T-helper 1 cell treated with Interleukin-12 subunit alpha and Interleukin-12 subunit beta and Interleukin-4 antibody, amounts not matched to agents 30 μg/mL and 1 μg/mL, for 36 hours (primary cell): ENCODE measurements around the gene JARID2.
"Not testable (repeated sequence)": the region's sequence is repeated elsewhere in the genome, so short reads cannot be mapped to it uniquely, and the experiment has no call there.

Experiments
- H3K27ac Mint-ChIP-seq: one replicate; pipeline ENCODE4 v1.8.0; 2021; ENCODE audit warnings: mild to moderate bottlenecking, mixed read lengths
- H3K27me3 Mint-ChIP-seq: one replicate; pipeline ENCODE4 v1.8.0; 2021; ENCODE audit warnings: low read depth, mixed read lengths
- H3K36me3 Mint-ChIP-seq: one replicate; pipeline ENCODE4 v1.8.0; 2021; ENCODE audit warnings: low read depth, mixed read lengths
- H3K4me1 Mint-ChIP-seq: one replicate; pipeline ENCODE4 v1.8.0; 2021; ENCODE audit warnings: low read depth, mixed read lengths
- H3K4me3 Mint-ChIP-seq: one replicate; pipeline ENCODE4 v1.8.0; 2021; ENCODE audit warnings: mild to moderate bottlenecking, moderate library complexity, mixed read lengths
- H3K9me3 Mint-ChIP-seq: one replicate; pipeline ENCODE4 v1.8.0; 2021; ENCODE audit warnings: mixed read lengths

JARID2 gene

DNA sequence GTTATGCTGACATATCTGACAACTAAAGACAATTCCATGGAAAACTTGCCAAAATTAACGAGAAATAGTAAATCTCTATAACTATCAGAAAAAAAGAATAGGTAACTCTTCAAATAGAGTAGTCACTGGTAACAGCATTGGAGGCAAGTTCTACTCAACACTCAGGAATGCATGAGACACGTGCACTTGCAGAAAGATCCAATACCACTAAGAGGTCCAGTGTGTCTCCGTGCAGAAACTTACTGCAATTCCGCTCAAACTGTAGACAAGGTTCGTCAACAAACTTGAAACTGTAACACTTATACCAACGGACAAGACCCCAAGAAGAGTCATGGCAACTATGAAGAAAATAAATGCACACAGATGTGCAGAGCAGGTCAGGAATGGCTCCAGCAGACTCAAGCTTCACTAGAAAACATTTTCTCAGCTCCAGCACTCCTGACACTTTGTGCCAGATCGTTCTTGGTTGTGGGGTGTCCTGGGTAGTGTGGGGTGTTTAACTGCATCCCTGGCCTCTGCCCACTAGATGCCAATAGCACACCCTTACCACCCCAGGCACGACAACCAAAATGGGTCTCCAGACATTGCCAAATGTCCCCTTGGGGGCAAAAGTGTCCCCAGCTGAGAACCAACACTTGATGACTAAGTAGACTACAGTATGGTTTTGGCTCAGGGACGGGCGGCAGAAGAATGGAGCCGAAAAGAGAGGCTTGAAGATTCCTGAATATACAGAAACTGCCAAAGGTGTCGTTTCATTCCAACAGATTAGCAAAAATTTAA is 282.2 kb downstream of the JARID2 start:
- Mint-ChIP-seq H3K4me1 (peaks cover 4% of the 10 kb centered on the region), H3K4me3 (no peak overlapping the region), H3K9me3 (no peaks in the 10 kb centered on the region), H3K27ac (no peak overlapping the region), H3K36me3 (peaks cover 33% of the 10 kb centered on the region), H3K27me3 (no peaks in the 10 kb centered on the region)

DNA sequence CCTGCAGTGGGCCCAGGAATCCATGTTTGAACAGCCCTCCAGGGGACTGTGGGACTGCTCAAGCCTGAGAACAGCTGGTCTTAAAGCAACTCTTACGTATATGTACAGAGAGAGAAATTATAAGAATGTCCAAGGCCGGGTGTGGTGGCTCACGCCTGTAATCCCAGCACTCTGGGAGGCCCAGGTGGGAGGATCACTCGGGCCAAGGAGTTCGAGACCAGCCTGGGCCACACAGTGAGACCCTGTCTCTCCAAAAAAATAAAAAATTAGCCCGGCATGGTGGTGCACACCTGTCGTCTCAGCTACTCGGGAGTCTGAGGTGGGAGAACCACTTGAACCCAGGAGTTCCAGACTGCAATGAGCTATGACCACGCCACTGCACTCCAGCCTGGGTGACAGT is 283.0 kb downstream of the JARID2 start:
- Mint-ChIP-seq H3K36me3 (peaks cover 28% of the 10 kb centered on the region), H3K4me3 (no peak overlapping the region), H3K4me1 (peaks cover 4% of the 10 kb centered on the region)

GRCh38 chr6:15530411-15530810 is 284.5 kb downstream of the JARID2 start:
- Mint-ChIP-seq H3K27ac (no peak overlapping the region), H3K36me3 (peaks cover 22% of the 10 kb centered on the region), H3K4me1 (peaks cover 4% of the 10 kb centered on the region), H3K9me3 (no peaks in the 10 kb centered on the region), H3K27me3 (no peaks in the 10 kb centered on the region), H3K4me3 (no peak overlapping the region)

More for the DNA sequence above, 283.0 kb downstream of the JARID2 start:
- Mint-ChIP-seq H3K9me3 (no peaks in the 10 kb centered on the region), H3K27me3 (no peaks in the 10 kb centered on the region), H3K27ac (no peak overlapping the region)

DNA sequence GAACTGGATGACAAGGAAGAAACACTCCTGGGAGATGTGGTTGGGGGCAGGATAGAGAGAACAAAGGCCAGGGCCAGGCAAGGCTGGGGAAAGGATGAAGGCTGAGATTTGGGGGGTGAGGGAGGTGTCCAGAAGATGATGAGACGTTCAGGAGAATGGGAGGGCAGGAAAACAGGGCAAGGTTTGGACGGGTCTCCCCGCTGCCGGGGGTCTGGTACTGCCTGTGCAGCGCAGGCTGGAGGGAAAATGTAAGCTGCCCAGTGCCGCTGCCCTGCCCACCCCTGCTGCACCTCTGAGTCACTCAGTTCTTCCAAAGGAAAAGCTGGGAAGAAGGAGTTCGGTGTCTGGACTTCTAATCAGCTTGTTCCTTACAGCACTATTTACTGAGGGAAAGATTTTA is 286.1 kb downstream of the JARID2 start:
- Mint-ChIP-seq H3K9me3 (no peaks in the 10 kb centered on the region), H3K27ac (no peak overlapping the region), H3K36me3 (peaks cover 16% of the 10 kb centered on the region), H3K4me1 (no peaks in the 10 kb centered on the region), H3K4me3 (no peak overlapping the region), H3K27me3 (no peaks in the 10 kb centered on the region)

- no peaks in the 10 kb centered on the region for H3K9me3 Mint-ChIP-seq
- no peaks in the 10 kb centered on the region for H3K4me1 Mint-ChIP-seq
- no peak overlapping the region for H3K27ac Mint-ChIP-seq
- H3K36me3 Mint-ChIP-seq: peaks cover 13% of the 10 kb centered on the region
- no peaks in the 10 kb centered on the region for H3K27me3 Mint-ChIP-seq
- no peak overlapping the region for H3K4me3 Mint-ChIP-seq
Observed at GRCh38 chr6:15533379-15534026, 287.6 kb downstream of the JARID2 start.

DNA sequence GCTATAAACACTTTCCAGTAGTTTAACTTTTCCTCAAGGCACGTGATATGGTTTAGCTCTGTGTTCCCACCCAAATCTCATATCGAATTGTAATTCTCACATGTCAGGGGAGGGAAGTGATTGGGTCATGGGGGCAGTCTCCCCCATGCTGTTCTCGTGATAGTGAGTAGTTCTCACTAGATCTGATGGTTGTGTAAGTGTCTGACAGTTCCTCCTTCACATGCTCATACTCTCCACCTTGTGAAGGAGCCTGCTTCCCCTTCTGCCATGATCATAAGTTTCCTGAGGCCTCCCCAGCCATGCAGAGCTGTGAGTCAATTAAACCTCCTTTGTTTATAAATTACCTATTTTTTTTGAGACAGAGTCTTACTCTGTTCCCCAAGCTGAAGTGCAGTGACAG is 289.1 kb downstream of the JARID2 start:
- no peaks in the 10 kb centered on the region for H3K9me3 Mint-ChIP-seq
- no peaks in the 10 kb centered on the region for H3K4me1 Mint-ChIP-seq
- peaks cover 13% of the 10 kb centered on the region for H3K36me3 Mint-ChIP-seq
- H3K27me3 Mint-ChIP-seq: no peaks in the 10 kb centered on the region
- no peak overlapping the region for H3K4me3 Mint-ChIP-seq
- H3K27ac Mint-ChIP-seq: no peak overlapping the region

GRCh38 chr6:15535495-15536197 is 289.8 kb downstream of the JARID2 start:
- no peak overlapping the region for H3K27ac Mint-ChIP-seq
- H3K27me3 Mint-ChIP-seq: no peaks in the 10 kb centered on the region
- H3K9me3 Mint-ChIP-seq: no peaks in the 10 kb centered on the region
- H3K36me3 Mint-ChIP-seq: peaks cover 13% of the 10 kb centered on the region
- H3K4me3 Mint-ChIP-seq: no peak overlapping the region
- no peaks in the 10 kb centered on the region for H3K4me1 Mint-ChIP-seq

DNA sequence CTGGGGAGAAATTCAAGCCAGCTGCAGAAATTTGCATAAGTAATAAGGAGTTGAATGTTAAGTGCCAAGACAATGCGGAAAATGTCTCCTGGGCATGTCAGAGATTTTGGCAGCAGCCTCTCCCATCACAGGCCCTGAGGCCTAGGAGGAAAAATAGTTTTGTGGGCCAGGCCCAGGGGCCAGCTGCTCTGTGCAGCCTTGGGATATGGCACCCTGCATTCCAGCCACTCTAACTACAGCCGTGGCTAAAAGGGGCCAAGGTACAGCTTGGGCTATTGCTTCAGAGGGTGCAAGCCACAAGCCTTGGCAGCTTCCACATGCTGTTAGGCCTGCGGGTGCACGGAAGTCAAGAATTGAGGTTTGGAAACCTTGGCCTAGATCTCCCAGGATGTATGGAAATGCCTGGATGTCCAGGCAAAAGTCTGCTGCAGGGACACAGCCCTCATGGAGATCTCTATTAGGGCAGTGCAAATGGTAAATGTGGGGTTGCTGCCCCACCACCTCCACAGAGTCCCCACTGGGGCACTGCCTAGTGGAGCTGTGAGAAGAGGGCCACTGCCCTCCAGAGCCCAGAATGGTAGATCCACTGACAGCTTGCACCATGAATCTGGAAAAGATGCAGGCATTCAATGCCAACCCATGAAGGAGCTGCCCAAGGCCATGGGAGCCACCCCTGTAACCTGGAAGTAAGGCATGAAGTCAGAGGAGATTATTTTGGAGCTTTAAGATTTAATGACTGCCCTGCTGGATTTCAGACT is 290.5 kb downstream of the JARID2 start:
- no peak overlapping the region for H3K27ac Mint-ChIP-seq
- peaks cover 11% of the 10 kb centered on the region for H3K36me3 Mint-ChIP-seq
- no peak overlapping the region for H3K4me3 Mint-ChIP-seq
- H3K4me1 Mint-ChIP-seq: no peaks in the 10 kb centered on the region
- no peaks in the 10 kb centered on the region for H3K9me3 Mint-ChIP-seq
- no peaks in the 10 kb centered on the region for H3K27me3 Mint-ChIP-seq

DNA sequence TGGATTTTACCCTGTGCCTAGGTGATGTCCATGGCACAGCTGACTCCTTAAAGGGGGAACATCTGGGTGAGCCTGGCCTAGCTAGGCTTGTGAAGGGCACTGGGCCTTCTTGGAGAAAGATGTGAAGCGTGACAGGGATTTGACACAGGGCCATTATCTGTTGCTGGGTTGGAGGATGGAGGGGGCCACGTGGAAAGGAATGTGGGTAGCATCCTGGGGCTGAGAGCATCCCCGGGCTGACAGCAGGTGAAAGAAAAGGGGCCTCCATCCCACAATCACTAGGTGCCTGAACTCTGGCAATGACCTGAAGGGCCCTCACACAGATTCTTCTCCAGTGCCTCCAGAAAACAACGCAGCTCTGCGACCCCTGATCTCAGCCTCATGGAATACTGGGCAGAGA is 292.2 kb downstream of the JARID2 start:
- Mint-ChIP-seq H3K4me3 (no peak overlapping the region), H3K4me1 (no peaks in the 10 kb centered on the region), H3K36me3 (peaks cover 5% of the 10 kb centered on the region), H3K27me3 (no peaks in the 10 kb centered on the region), H3K9me3 (no peaks in the 10 kb centered on the region), H3K27ac (no peak overlapping the region)

- Mint-ChIP-seq H3K27ac (no peak overlapping the region), H3K4me3 (no peak overlapping the region), H3K4me1 (no peaks in the 10 kb centered on the region), H3K36me3 (peaks cover 5% of the 10 kb centered on the region), H3K27me3 (no peaks in the 10 kb centered on the region), H3K9me3 (no peaks in the 10 kb centered on the region)
Observed at GRCh38 chr6:15538766-15539495, 293.1 kb downstream of the JARID2 start.

DNA sequence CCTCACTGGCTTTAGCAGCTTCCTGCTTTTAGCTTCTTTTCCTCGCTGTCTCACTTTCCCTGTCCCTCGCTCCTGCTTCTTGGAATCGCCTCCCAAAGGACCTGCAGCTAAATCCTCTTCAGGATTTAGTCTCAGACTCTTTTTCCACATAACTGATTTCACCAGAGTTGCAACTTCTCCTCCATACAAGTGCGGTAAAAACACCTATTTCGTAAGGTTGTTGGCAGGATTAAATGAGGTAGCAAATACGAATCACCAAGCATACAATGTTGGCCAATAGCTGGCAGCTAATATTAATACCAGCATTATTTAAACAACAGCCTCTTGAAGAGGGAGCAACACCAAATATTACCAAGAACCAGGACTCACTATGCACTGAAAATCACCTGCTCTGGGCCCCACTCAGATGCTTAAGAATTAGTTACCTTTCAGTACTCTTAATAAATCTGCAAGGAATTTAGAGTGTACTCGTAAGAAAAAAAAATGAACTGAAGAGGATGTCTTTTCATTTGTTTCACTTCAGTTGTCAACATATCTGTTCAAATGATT is 293.9 kb downstream of the JARID2 start:
- Mint-ChIP-seq H3K4me1 (no peaks in the 10 kb centered on the region), H3K4me3 (no peak overlapping the region), H3K27me3 (no peaks in the 10 kb centered on the region), H3K9me3 (no peaks in the 10 kb centered on the region), H3K36me3 (peaks cover 5% of the 10 kb centered on the region), H3K27ac (no peak overlapping the region)

GRCh38 chr6:15543332-15543917 is 297.6 kb downstream of the JARID2 start:
- H3K27ac Mint-ChIP-seq, H3K4me1 Mint-ChIP-seq: not testable (repeated sequence)

GRCh38 chr6:15544321-15544900 is 298.5 kb downstream of the JARID2 start:
- no peaks in the 10 kb centered on the region for H3K27me3 Mint-ChIP-seq
- H3K36me3 Mint-ChIP-seq: peaks cover 1% of the 10 kb centered on the region
- H3K4me1 Mint-ChIP-seq: no peaks in the 10 kb centered on the region
- H3K9me3 Mint-ChIP-seq: no peaks in the 10 kb centered on the region
- H3K4me3 Mint-ChIP-seq: no peak overlapping the region
- H3K27ac Mint-ChIP-seq: no peak overlapping the region

More at GRCh38 chr6:15543332-15543917, 297.6 kb downstream of the JARID2 start:
- H3K4me3 Mint-ChIP-seq, H3K27me3 Mint-ChIP-seq, H3K9me3 Mint-ChIP-seq, H3K36me3 Mint-ChIP-seq: not testable (repeated sequence)
